HEK293 (cell line): ENCODE measurements around the gene AVEN.

Source experiments
- CTCF ChIA-PET: fragments of 350-600 bp; formaldehyde crosslinking; extraction: SDS; loops from one replicate; lab custom pipeline; 2021; ENCODE audit warnings: antibody characterized with exemption; lab: Yijun Ruan, JAX
- POLR2A ChIA-PET: fragments of 300-600 bp; formaldehyde crosslinking; extraction: SDS; loops from one replicate; lab custom pipeline; 2020; ENCODE audit warnings: antibody characterized with exemption, inconsistent platforms; lab: Yijun Ruan, JAX
- H3K27ac ChIP-seq: fragments of 200-500 bp; sonication (Bioruptor generic); 2 replicates; pipeline ENCODE4 v1.5.1; 2014; ENCODE audit warnings: low read depth, low read length, control low read depth, inconsistent platforms; ENCODE audit errors: extremely low read depth
- H3K36me3 ChIP-seq, 2 experiments: fragments of 200-500 bp in 1 of 2; sonication (Bioruptor generic) in 1 of 2; 1 replicate in 1 of 2; 2 replicates in 1 of 2; pipeline ENCODE4 v1.5.1; 2014 to 2017; ENCODE audit warnings: inconsistent platforms in 2 of 2, low read length in 2 of 2; ENCODE audit not compliant: control insufficient read depth in 2 of 2, insufficient read depth in 1 of 2
- H3K4me1 ChIP-seq: fragments of 200-500 bp; sonication (Bioruptor generic); 2 replicates; pipeline ENCODE4 v1.5.1; 2014; ENCODE audit warnings: mild to moderate bottlenecking, low read length, inconsistent platforms; ENCODE audit not compliant: control insufficient read depth, insufficient read depth
- H3K4me3 ChIP-seq: 2 replicates; pipeline ENCODE4 v1.5.1; 2011; ENCODE audit warnings: low read depth, mild to moderate bottlenecking, control low read depth, low read length, moderate library complexity
- H3K9me3 ChIP-seq: fragments of 200-500 bp; sonication (Bioruptor generic); 2 replicates; pipeline ENCODE4 v1.5.1; 2014; ENCODE audit warnings: low read depth, low read length, inconsistent platforms; ENCODE audit not compliant: control insufficient read depth, insufficient read depth
- BCL11B ChIP-seq: fragments of 450-650 bp; formaldehyde crosslinking; IDR thresholded peaks from 2 replicates; pipeline ENCODE4 v1.5.1; 2016; ENCODE audit warnings: low read depth, missing biosample characterization, missing genetic modification characterization
- MZF1 ChIP-seq: fragments of 450-650 bp; formaldehyde crosslinking; IDR thresholded peaks from 2 replicates; pipeline ENCODE4 v1.5.1; 2017; ENCODE audit warnings: missing biosample characterization, missing genetic modification characterization, borderline replicate concordance
- SETDB1 ChIP-seq: IDR thresholded peaks from one replicate; pipeline ENCODE4 v1.6.1; 2017; ENCODE audit warnings: mild to moderate bottlenecking, low read length, moderate library complexity, mixed read lengths; ENCODE audit not compliant: insufficient read length
- TCF7L2 ChIP-seq: IDR thresholded peaks from 2 replicates; pipeline ENCODE4 v1.6.1; 2011; ENCODE audit warnings: low read depth, mild to moderate bottlenecking, inconsistent platforms, low read length, moderate library complexity, borderline replicate concordance
- ZBTB1 ChIP-seq: fragments of 450-650 bp; formaldehyde crosslinking; IDR thresholded peaks from 2 replicates; pipeline ENCODE4 v1.5.1; 2016; ENCODE audit warnings: missing biosample characterization, missing genetic modification characterization
- ZBTB10 ChIP-seq: fragments of 450-650 bp; formaldehyde crosslinking; IDR thresholded peaks from 2 replicates; pipeline ENCODE4 v1.5.1; 2016; ENCODE audit warnings: missing biosample characterization, missing genetic modification characterization
- ZNF155 ChIP-seq: fragments of 450-650 bp; formaldehyde crosslinking; IDR thresholded peaks from 2 replicates; pipeline ENCODE4 v1.5.1; 2016; ENCODE audit warnings: missing biosample characterization, missing genetic modification characterization
- ZNF2 ChIP-seq: fragments of 450-650 bp; formaldehyde crosslinking; IDR thresholded peaks from 2 replicates; pipeline ENCODE4 v1.5.1; 2016; ENCODE audit warnings: missing biosample characterization, missing genetic modification characterization
- ZNF449 ChIP-seq: fragments of 450-650 bp; formaldehyde crosslinking; IDR thresholded peaks from 2 replicates; pipeline ENCODE4 v1.5.1; 2017; ENCODE audit warnings: missing biosample characterization, mild to moderate bottlenecking, missing genetic modification characterization, moderate library complexity
- ZNF561 ChIP-seq: fragments of 450-650 bp; IDR thresholded peaks from 2 replicates; pipeline ENCODE4 v1.5.1; 2018; ENCODE audit warnings: missing biosample characterization, missing genetic modification characterization, borderline replicate concordance
- ZNF654 ChIP-seq: fragments of 450-650 bp; formaldehyde crosslinking; IDR thresholded peaks from 2 replicates; pipeline ENCODE4 v1.5.1; 2016; ENCODE audit warnings: low read depth, missing biosample characterization, missing genetic modification characterization
- ZNF658 ChIP-seq: fragments of 450-650 bp; formaldehyde crosslinking; IDR thresholded peaks from 2 replicates; pipeline ENCODE4; 2016; ENCODE audit warnings: missing biosample characterization, missing genetic modification characterization
- ZNF670 ChIP-seq: fragments of 450-650 bp; formaldehyde crosslinking; IDR thresholded peaks from 2 replicates; pipeline ENCODE4 v1.5.1; 2016; ENCODE audit warnings: missing biosample characterization, missing genetic modification characterization, low read depth
- ZNF677 ChIP-seq: fragments of 450-650 bp; IDR thresholded peaks from 2 replicates; pipeline ENCODE4 v1.5.0; 2018; ENCODE audit warnings: missing biosample characterization, mild to moderate bottlenecking, missing genetic modification characterization, moderate library complexity
- ZNF76 ChIP-seq: fragments of 450-650 bp; formaldehyde crosslinking; IDR thresholded peaks from 2 replicates; pipeline ENCODE4; 2016; ENCODE audit warnings: low read depth, missing biosample characterization, missing genetic modification characterization, borderline replicate concordance
- ZNF785 ChIP-seq: fragments of 450-650 bp; formaldehyde crosslinking; IDR thresholded peaks from 2 replicates; pipeline ENCODE4 v1.5.1; 2016; ENCODE audit warnings: missing biosample characterization, missing genetic modification characterization
- TF ChIP-seq, protein P1 (sequence below): fragments of 450-650 bp; formaldehyde crosslinking; IDR thresholded peaks from 2 replicates; pipeline ENCODE4 v1.5.1; 2016; ENCODE audit warnings: missing biosample characterization, missing genetic modification characterization
- TF ChIP-seq, protein P2 (sequence below): fragments of 450-650 bp; formaldehyde crosslinking; IDR thresholded peaks from 2 replicates; pipeline ENCODE4 v1.5.1; 2017; ENCODE audit warnings: missing biosample characterization, missing genetic modification characterization
- TF ChIP-seq, protein P3 (sequence below): fragments of 450-650 bp; formaldehyde crosslinking; IDR thresholded peaks from 2 replicates; pipeline ENCODE4 v1.5.1; 2016; ENCODE audit warnings: missing biosample characterization, missing genetic modification characterization

AVEN gene

DNA sequence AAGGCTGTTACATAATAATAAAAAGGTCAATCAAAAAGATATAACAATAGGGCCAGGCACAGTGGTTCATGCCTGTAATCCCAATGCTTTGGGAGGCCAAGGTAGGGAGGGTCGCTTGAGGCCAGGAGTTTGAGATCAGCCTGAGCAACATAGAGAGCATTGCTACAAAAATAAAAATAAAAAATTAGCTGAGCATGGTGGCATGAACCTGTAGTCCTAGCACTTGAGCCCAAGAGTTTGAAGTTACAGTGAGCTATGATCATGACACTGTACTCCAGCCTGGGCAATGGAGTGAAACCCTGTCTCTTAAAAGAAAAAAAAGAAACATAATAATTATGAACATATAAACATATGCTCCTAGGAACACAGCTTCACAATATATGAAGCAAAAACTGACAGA is 29.3 kb downstream of the AVEN start:
- ChIA-PET CTCF (interaction anchor here (0.9 to 1.6 kb wide), 2 partner anchors 17 to 31 kb away, joined by 3 to 4 read pairs; no protein-coding TSS in a partner anchor), POLR2A (no interaction called here)
- Histone ChIP-seq H3K4me1 (no peaks in the 10 kb centered on the region), H3K4me3 (no peak overlapping the region), H3K9me3 (no peaks in the 10 kb centered on the region), H3K27ac (no peak overlapping the region), H3K36me3 (no peaks in the 10 kb centered on the region)
- TF ChIP-seq SETDB1 = no peak
- no peak for TF ChIP-seq TCF7L2
- no peak for TF ChIP-seq ZNF658
- no peak for TF ChIP-seq ZNF785 (tag by site-specific recombination)
- TF ChIP-seq, protein P1, sequence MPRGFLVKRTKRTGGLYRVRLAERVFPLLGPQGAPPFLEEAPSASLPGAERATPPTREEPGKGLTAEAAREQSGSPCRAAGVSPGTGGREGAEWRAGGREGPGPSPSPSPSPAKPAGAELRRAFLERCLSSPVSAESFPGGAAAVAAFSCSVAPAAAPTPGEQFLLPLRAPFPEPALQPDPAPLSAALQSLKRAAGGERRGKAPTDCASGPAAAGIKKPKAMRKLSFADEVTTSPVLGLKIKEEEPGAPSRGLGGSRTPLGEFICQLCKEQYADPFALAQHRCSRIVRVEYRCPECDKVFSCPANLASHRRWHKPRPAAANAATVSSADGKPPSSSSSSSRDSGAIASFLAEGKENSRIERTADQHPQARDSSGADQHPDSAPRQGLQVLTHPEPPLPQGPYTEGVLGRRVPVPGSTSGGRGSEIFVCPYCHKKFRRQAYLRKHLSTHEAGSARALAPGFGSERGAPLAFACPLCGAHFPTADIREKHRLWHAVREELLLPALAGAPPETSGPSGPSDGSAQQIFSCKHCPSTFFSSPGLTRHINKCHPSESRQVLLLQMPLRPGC (tag by site-specific recombination) = no peak
- no peak for TF ChIP-seq ZNF2 (tag by site-specific recombination)
- TF ChIP-seq ZNF155 (tag by site-specific recombination) = no peak
- TF ChIP-seq ZBTB1 (tag by site-specific recombination) = no peak
- no peak for TF ChIP-seq ZBTB10
- TF ChIP-seq BCL11B = no peak
- TF ChIP-seq ZNF561 (tag by site-specific recombination) = no peak
- no peak for TF ChIP-seq ZNF76
- TF ChIP-seq, protein P2, sequence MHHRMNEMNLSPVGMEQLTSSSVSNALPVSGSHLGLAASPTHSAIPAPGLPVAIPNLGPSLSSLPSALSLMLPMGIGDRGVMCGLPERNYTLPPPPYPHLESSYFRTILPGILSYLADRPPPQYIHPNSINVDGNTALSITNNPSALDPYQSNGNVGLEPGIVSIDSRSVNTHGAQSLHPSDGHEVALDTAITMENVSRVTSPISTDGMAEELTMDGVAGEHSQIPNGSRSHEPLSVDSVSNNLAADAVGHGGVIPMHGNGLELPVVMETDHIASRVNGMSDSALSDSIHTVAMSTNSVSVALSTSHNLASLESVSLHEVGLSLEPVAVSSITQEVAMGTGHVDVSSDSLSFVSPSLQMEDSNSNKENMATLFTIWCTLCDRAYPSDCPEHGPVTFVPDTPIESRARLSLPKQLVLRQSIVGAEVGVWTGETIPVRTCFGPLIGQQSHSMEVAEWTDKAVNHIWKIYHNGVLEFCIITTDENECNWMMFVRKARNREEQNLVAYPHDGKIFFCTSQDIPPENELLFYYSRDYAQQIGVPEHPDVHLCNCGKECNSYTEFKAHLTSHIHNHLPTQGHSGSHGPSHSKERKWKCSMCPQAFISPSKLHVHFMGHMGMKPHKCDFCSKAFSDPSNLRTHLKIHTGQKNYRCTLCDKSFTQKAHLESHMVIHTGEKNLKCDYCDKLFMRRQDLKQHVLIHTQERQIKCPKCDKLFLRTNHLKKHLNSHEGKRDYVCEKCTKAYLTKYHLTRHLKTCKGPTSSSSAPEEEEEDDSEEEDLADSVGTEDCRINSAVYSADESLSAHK (tag by site-specific recombination) = no peak
- no peak for TF ChIP-seq MZF1 (tag by site-specific recombination)
- TF ChIP-seq ZNF449 = no peak
- TF ChIP-seq, protein P3, sequence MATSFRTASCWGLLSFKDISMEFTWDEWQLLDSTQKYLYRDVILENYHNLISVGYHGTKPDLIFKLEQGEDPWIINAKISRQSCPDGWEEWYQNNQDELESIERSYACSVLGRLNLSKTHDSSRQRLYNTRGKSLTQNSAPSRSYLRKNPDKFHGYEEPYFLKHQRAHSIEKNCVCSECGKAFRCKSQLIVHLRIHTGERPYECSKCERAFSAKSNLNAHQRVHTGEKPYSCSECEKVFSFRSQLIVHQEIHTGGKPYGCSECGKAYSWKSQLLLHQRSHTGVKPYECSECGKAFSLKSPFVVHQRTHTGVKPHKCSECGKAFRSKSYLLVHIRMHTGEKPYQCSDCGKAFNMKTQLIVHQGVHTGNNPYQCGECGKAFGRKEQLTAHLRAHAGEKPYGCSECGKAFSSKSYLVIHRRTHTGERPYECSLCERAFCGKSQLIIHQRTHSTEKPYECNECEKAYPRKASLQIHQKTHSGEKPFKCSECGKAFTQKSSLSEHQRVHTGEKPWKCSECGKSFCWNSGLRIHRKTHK (tag by site-specific recombination) = no peak
- no peak for TF ChIP-seq ZNF670 (tag by site-specific recombination)
- no peak for TF ChIP-seq ZNF654 (tag by site-specific recombination)
- no peak for TF ChIP-seq ZNF677
